ENCODE results near the gene FBXW12.
A peak's percentile ranks its signal among the peaks of the same experiment; 100 is the strongest.

FBXW12 gene

GRCh38 chr3:48437812-48438211, 65.8 kb downstream of the FBXW12 start:
- no peak for DNase-seq

- peak; percentile 96 for DNase-seq
Measured at GRCh38 chr3:48439820-48440589, 68.0 kb downstream of the FBXW12 start, which contains the start of the genes CCDC51 and TMA7. Gene CCDC51 (minus strand): TSS chr3:48440119. CDS start chr3:48435128, 4,991 bp downstream. Gene TMA7 (plus strand): TSS chr3:48440257. CDS start chr3:48440297, 40 bp downstream.

DNA sequence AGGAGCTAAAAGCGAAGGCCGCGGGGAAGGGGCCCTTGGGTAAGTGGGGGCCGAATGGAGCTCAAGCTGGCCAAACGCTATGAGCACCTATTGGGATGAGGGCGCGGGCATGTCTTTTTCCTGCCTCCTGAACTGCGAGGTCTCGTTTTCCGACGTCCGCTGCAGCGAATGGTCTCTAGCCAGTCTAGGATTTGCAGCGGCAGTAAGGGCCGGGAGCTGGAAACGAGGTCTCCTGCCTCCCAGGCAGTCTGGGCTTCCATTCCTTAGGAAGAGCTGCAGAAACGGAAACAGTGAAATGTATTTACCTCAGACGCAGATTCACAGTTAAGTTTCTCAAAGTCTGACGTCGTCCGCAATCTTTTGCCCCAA, 68.6 kb downstream of the FBXW12 start:
- no peak for DNase-seq

- no peak for DNase-seq
Measured at GRCh38 chr3:48441940-48442339, 69.9 kb downstream of the FBXW12 start.
